HFFc6 (cell line): ENCODE measurements around the gene COL4A1. TPM values are rescaled to one million over a fixed set of nuclear protein-coding genes. Genes with fewer than 3 reads are reported as not detected.

Experiments
- DNase-seq: peaks from one replicate; pipeline ENCODE4 v3.0.0-alpha.2; 2018
- H3K27ac Mint-ChIP-seq: 2 replicates; pipeline ENCODE4 v1.8.0; 2020; ENCODE audit warnings: mild to moderate bottlenecking, mixed read lengths
- H3K27me3 Mint-ChIP-seq: 2 replicates; pipeline ENCODE4 v1.8.0; 2021; ENCODE audit warnings: mild to moderate bottlenecking, moderate library complexity, mixed read lengths; ENCODE audit not compliant: insufficient read depth
- H3K36me3 Mint-ChIP-seq: 2 replicates; pipeline ENCODE4 v1.8.0; 2021; ENCODE audit warnings: low read depth, mixed read lengths
- H3K4me1 Mint-ChIP-seq: 2 replicates; pipeline ENCODE4 v1.8.0; 2020; ENCODE audit warnings: low read depth, mixed read lengths
- H3K4me3 Mint-ChIP-seq: 2 replicates; pipeline ENCODE4 v1.8.0; 2020; ENCODE audit warnings: mild to moderate bottlenecking, moderate library complexity, mixed read lengths
- H3K9me3 Mint-ChIP-seq: 2 replicates; pipeline ENCODE4 v1.8.0; 2020; ENCODE audit warnings: mild to moderate bottlenecking, mixed read lengths
- total RNA-seq, 6 experiments: library from RNA; stranded (reverse); fragmentation: NEBNext Ultra II Directional; extraction: Animal tissue kit (Norgen Biotek cat#: 25700); gene quantifications; 2 replicates in 1 of 6; 3 replicates in 5 of 6; pipeline ENCODE4 v1.2.3, GENCODE V29; 2021
- TF ChIP-seq, protein P1 (sequence below): fragments of 200-600 bp; sonication (generic); IDR thresholded peaks from 2 replicates; pipeline ENCODE4 v1.5.0; 2021; ENCODE audit warnings: antibody characterized with exemption, mild to moderate bottlenecking

The COL4A1 gene
- total RNA-seq, 6 experiments from 2014 or later = 137 to 328 (median 148) TPM

DNA sequence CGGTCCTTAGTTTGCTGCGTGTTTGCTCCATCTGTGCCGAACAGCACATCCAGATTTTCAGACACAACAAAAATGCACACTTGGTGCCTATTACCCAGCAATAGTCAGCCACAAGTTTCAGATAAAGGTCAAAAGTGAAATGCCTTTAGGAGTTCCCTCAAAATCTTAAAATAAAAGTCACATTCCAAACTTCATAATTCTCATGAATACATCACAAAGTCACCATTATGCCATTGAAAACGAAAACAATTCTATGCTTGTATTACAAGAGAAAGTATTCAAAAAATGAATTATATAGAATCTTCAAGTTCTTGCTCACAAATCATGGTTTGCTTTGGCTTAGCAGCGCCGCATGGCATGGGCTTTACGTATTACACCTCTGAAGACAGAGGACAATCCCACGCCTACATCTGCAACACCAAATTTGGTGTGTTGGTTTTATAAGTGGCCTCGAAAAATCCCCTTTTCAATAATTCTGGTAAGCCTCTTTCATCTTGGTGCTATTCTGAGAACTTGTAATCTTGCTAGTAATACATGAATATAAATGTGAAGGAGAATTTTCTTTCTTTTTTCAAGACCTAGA is 26.6 kb downstream of the COL4A1 start:
- no peak overlapping the region for H3K27ac Mint-ChIP-seq
- no peak for DNase-seq
- TF ChIP-seq, protein P1, sequence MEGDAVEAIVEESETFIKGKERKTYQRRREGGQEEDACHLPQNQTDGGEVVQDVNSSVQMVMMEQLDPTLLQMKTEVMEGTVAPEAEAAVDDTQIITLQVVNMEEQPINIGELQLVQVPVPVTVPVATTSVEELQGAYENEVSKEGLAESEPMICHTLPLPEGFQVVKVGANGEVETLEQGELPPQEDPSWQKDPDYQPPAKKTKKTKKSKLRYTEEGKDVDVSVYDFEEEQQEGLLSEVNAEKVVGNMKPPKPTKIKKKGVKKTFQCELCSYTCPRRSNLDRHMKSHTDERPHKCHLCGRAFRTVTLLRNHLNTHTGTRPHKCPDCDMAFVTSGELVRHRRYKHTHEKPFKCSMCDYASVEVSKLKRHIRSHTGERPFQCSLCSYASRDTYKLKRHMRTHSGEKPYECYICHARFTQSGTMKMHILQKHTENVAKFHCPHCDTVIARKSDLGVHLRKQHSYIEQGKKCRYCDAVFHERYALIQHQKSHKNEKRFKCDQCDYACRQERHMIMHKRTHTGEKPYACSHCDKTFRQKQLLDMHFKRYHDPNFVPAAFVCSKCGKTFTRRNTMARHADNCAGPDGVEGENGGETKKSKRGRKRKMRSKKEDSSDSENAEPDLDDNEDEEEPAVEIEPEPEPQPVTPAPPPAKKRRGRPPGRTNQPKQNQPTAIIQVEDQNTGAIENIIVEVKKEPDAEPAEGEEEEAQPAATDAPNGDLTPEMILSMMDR = no peak
- H3K9me3 Mint-ChIP-seq = no peaks in the 10 kb centered on the region
- H3K36me3 Mint-ChIP-seq = peaks cover 23% of the 10 kb centered on the region
- no peaks in the 10 kb centered on the region; the same call in 1 of the 2 replicates for H3K27me3 Mint-ChIP-seq
- H3K4me3 Mint-ChIP-seq = no peak overlapping the region
- H3K4me1 Mint-ChIP-seq = peaks cover 48% of the 10 kb centered on the region

DNA sequence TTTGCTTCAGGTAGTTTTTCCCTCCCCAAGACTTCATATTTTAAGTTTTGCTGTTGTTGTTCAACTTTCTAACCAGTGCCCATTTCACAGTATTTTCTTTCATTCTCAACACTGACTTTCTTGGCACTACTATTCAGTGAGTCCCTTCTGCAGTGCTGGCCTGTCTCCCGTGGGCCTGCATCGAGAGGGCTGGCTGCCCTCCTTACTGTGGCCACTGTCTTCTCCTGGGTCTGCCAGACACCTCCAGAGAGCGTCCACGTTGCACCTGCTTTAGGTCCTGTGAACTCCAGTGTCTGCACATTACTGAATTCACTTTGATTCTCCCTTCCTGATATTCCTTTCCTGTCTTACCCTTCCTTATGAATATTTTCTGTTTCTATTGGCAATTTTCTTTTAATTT is 27.3 kb downstream of the COL4A1 start:
- Mint-ChIP-seq H3K4me3 (no peak overlapping the region), H3K4me1 (peaks cover 46% of the 10 kb centered on the region), H3K36me3 (peaks cover 23% of the 10 kb centered on the region), H3K27me3 (no peaks in the 10 kb centered on the region; the same call in 1 of the 2 replicates), H3K27ac (no peak overlapping the region), H3K9me3 (no peaks in the 10 kb centered on the region)
- DNase-seq = no peak
- TF ChIP-seq, protein P1 = no peak

DNA sequence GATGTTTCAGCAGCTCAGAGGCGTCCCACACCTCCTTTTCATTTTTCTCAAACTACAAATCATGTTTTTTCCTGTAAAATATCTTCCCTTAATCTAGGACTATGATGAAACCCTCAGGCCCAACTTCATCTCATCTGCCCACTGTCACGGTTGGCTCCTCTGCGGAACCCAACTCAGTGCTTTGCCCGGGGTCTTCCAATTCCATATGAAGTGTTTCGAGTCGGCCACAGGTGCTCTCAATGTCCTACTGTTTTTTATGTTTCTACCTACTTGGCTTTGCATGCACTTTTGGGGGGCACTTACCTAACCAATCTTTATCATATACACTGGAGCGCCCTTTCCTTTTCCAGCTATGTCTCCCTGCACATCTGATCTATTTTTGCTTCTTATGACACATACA is 28.1 kb downstream of the COL4A1 start:
- Mint-ChIP-seq H3K4me1 (peaks cover 41% of the 10 kb centered on the region), H3K9me3 (no peaks in the 10 kb centered on the region), H3K27ac (no peak overlapping the region), H3K36me3 (peaks cover 23% of the 10 kb centered on the region), H3K27me3 (peaks cover 3% of the 10 kb centered on the region; the same call in 1 of the 2 replicates), H3K4me3 (no peak overlapping the region)
- DNase-seq = no peak
- TF ChIP-seq, protein P1 = no peak

DNA sequence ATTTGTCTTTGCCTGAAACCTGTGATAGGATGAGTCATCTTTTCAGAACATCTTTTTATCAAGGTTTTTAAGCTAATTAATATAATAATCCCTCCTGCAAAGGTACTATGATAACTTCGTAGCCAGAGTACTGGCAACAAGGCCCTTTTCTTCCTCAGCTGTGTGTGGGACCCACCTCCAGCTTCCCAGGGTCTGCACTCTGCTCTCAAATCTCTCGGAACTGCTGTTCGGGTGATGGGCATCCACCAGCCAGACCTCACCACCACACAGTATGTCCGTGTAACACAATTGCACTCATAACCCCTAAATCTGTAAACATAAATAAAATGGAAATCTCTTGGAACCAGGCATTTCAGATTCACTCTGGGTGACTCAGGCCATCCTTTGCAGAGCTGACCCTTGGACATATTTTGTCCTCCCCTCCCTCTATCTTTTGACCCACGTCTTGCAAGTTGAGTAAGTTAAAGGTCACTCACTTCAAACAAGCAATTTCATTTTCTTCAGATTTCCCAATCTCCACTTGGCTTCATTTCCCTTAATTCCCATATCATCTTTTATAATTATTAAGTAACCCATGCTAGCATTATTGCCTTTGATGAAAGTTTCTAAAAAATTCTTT is 29.5 kb downstream of the COL4A1 start:
- Mint-ChIP-seq H3K27ac (no peak overlapping the region), H3K9me3 (no peaks in the 10 kb centered on the region), H3K36me3 (peaks cover 23% of the 10 kb centered on the region), H3K27me3 (peaks cover 3% of the 10 kb centered on the region; the same call in 1 of the 2 replicates), H3K4me1 (peaks cover 31% of the 10 kb centered on the region), H3K4me3 (no peak overlapping the region)
- TF ChIP-seq, protein P1 = no peak
- DNase-seq = no peak

DNA sequence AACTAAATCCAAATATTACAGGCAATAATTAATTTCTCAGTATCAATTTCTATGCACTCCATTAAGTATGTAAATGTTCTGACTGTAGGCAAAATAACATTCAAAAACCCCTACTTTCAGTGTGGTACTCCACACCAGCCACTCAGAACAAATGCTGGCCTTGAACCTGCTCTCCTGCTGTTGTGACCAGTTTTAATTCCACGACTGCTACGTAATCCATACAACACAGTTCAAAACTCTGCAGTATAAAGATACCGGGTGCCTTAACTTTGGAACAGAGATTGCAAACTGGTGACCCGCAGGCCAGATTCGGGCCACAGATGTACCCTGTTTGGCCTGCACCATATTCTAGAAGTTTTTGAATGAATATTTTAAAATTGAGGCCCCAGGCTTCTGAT is 30.4 kb downstream of the COL4A1 start:
- Mint-ChIP-seq H3K9me3 (no peaks in the 10 kb centered on the region), H3K27me3 (peaks cover 3% of the 10 kb centered on the region; the same call in 1 of the 2 replicates), H3K27ac (no peak overlapping the region), H3K4me1 (peaks cover 31% of the 10 kb centered on the region), H3K36me3 (peaks cover 16% of the 10 kb centered on the region), H3K4me3 (no peak overlapping the region)
- no peak for DNase-seq
- TF ChIP-seq, protein P1 = no peak
